GM18868 (cell line): ENCODE results near the gene HHIPL1.

ENCODE experiments used
- ATAC-seq: cut with Tn5 transposase; IDR thresholded peaks from one replicate; pipeline ENCODE4 v1.9.1; 2021; ENCODE audit warnings: mild to moderate bottlenecking, moderate library complexity; ENCODE audit not compliant: unreplicated experiment

HHIPL1 gene

GRCh38 chr14:99686557-99687283, 41.8 kb downstream of the HHIPL1 start:
- ATAC-seq, result no peak

- ATAC-seq, result no peak
Observed at GRCh38 chr14:99687284-99688209, 42.6 kb downstream of the HHIPL1 start.

GRCh38 chr14:99688210-99688581, 43.3 kb downstream of the HHIPL1 start:
- ATAC-seq, result no peak

GRCh38 chr14:99688629-99689028, 43.7 kb downstream of the HHIPL1 start:
- ATAC-seq, result no peak

GRCh38 chr14:99689266-99690236, 44.6 kb downstream of the HHIPL1 start:
- no peak for ATAC-seq

- no peak for ATAC-seq
Observed at GRCh38 chr14:99690636-99691035, 45.7 kb downstream of the HHIPL1 start.

GRCh38 chr14:99691111-99691885, 46.4 kb downstream of the HHIPL1 start:
- ATAC-seq, result no peak

GRCh38 chr14:99693918-99694317, 49.0 kb downstream of the HHIPL1 start:
- no peak for ATAC-seq

- ATAC-seq, result no peak
Observed at GRCh38 chr14:99696929-99697328, 52.0 kb downstream of the HHIPL1 start.

GRCh38 chr14:99698236-99698635, 53.3 kb downstream of the HHIPL1 start:
- no peak for ATAC-seq

- ATAC-seq, result no peak
Observed at GRCh38 chr14:99698642-99699041, 53.7 kb downstream of the HHIPL1 start.

GRCh38 chr14:99699085-99699760, 54.3 kb downstream of the HHIPL1 start:
- ATAC-seq, result no peak

GRCh38 chr14:99699861-99700260, 54.9 kb downstream of the HHIPL1 start:
- ATAC-seq, result no peak

- no peak for ATAC-seq
Observed at GRCh38 chr14:99700379-99700778, 55.5 kb downstream of the HHIPL1 start.

- ATAC-seq, result no peak
Observed at GRCh38 chr14:99701260-99701659, 56.3 kb downstream of the HHIPL1 start.

GRCh38 chr14:99702115-99702514, 57.2 kb downstream of the HHIPL1 start:
- no peak for ATAC-seq

- ATAC-seq, result no peak
Observed at GRCh38 chr14:99703381-99703780, 58.5 kb downstream of the HHIPL1 start.

- ATAC-seq, result no peak
Observed at GRCh38 chr14:99704037-99704436, 59.1 kb downstream of the HHIPL1 start.

- no peak for ATAC-seq
Observed at GRCh38 chr14:99706107-99706900, 61.4 kb downstream of the HHIPL1 start.
